ENCODE measurements around the gene ARHGEF17. TPM values are rescaled to one million over a fixed set of nuclear protein-coding genes. Genes with fewer than 3 reads are reported as not detected.

The ARHGEF17 gene
- total RNA-seq, 2 donors from 2014 or later: 31.0 to 39.0 TPM

DNA sequence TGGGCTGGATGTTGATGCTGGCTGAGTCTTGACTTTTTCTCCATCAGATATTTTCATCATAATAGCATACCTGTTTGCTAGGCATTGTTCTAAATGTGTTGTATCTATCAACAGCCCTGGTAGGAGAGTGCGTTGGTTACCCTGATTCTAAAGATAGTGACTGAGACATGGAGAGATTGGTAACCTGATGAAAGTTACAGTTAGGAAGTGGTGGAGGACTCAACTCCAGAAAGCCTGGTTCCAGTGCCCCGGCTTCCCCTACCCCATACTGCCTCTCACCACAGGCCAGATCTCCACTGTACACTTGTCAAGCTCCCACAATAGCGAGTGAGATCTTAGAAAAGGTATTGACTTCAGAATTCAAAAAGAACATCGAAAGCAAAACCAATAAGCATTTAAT lies 45.3 kb downstream of the ARHGEF17 start:
- H3K4me1 ChIP-seq (ENCODE audit: control insufficient read depth, insufficient read depth, low read length): no peaks in the 10 kb centered on the region
- H3K27ac Mint-ChIP-seq: no peak overlapping the region
- 93 to 100% methylated on average over 1 to 4 of the region's 4 CpGs for WGBS, 2 experiments (ENCODE audit: insufficient coverage in 1 of 2, insufficient read length in 1 of 2)
- no peak for DNase-seq
- TF ChIP-seq, protein P1, sequence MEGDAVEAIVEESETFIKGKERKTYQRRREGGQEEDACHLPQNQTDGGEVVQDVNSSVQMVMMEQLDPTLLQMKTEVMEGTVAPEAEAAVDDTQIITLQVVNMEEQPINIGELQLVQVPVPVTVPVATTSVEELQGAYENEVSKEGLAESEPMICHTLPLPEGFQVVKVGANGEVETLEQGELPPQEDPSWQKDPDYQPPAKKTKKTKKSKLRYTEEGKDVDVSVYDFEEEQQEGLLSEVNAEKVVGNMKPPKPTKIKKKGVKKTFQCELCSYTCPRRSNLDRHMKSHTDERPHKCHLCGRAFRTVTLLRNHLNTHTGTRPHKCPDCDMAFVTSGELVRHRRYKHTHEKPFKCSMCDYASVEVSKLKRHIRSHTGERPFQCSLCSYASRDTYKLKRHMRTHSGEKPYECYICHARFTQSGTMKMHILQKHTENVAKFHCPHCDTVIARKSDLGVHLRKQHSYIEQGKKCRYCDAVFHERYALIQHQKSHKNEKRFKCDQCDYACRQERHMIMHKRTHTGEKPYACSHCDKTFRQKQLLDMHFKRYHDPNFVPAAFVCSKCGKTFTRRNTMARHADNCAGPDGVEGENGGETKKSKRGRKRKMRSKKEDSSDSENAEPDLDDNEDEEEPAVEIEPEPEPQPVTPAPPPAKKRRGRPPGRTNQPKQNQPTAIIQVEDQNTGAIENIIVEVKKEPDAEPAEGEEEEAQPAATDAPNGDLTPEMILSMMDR (conservative IDR thresholded peaks at IDR 0.05): no peak
- H3K27ac ChIP-seq (ENCODE audit: low read depth, low read length): no peak overlapping the region
- H3K4me1 Mint-ChIP-seq: no peaks in the 10 kb centered on the region
- H3K9me3 Mint-ChIP-seq: no peaks in the 10 kb centered on the region
- peaks cover 5% of the 10 kb centered on the region for H3K27me3 Mint-ChIP-seq (ENCODE audit: insufficient read depth)
- no peak overlapping the region for H3K4me3 Mint-ChIP-seq
- H3K9ac ChIP-seq (ENCODE audit: extremely low read depth, low read length, poor library complexity, severe bottlenecking): no peak overlapping the region
- H3K27me3 ChIP-seq (ENCODE audit: control insufficient read depth, insufficient read depth, low read length, poor library complexity, severe bottlenecking): no peaks in the 10 kb centered on the region
- H3K4me3 ChIP-seq (ENCODE audit: low read length): no peak overlapping the region
- peaks cover 15% of the 10 kb centered on the region for H3K36me3 ChIP-seq (ENCODE audit: control insufficient read depth, insufficient read depth, low read length)
- peaks cover 12% of the 10 kb centered on the region for H3K36me3 Mint-ChIP-seq (ENCODE audit: low read depth)
- no peaks in the 10 kb centered on the region for H3K9me3 ChIP-seq (ENCODE audit: control insufficient read depth, low read length)

DNA sequence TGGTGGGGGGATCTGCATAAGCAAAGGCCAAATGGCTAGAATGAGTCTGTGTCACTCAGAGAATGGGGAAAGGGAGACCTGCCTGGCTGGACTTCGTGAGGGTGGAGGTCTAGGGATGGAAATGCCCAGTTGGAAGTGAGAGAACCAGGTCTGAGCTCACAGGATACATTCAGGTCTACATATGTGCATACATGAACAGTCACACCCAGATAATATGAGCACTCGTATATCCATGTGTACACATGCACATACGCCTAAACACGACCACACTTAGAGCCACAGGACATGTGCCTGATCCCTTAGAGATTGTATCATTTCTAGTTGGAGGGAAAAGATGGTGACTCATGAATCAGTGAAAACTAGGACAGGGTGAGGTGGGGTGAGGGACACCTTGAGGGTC lies 47.0 kb downstream of the ARHGEF17 start:
- Mint-ChIP-seq H3K27me3 (ENCODE audit: insufficient read depth) (peaks cover 5% of the 10 kb centered on the region), H3K9me3 (no peaks in the 10 kb centered on the region), H3K4me1 (no peaks in the 10 kb centered on the region), H3K36me3 (ENCODE audit: low read depth) (peaks cover 15% of the 10 kb centered on the region), H3K27ac (no peak overlapping the region), H3K4me3 (no peak overlapping the region)
- Histone ChIP-seq H3K27me3 (ENCODE audit: control insufficient read depth, insufficient read depth, low read length, poor library complexity, severe bottlenecking) (no peaks in the 10 kb centered on the region), H3K9me3 (ENCODE audit: control insufficient read depth, low read length) (no peaks in the 10 kb centered on the region), H3K27ac (ENCODE audit: low read depth, low read length) (no peak overlapping the region), H3K9ac (ENCODE audit: extremely low read depth, low read length, poor library complexity, severe bottlenecking) (no peak overlapping the region), H3K4me1 (ENCODE audit: control insufficient read depth, insufficient read depth, low read length) (no peaks in the 10 kb centered on the region), H3K36me3 (ENCODE audit: control insufficient read depth, insufficient read depth, low read length) (peaks cover 19% of the 10 kb centered on the region), H3K4me3 (ENCODE audit: low read length) (no peak overlapping the region)
- no peak for DNase-seq
- 98 to 100% methylated on average over 1 to 4 of the region's 4 CpGs for WGBS, 2 experiments (ENCODE audit: insufficient coverage in 1 of 2, insufficient read length in 1 of 2)
- TF ChIP-seq, protein P1 (conservative IDR thresholded peaks at IDR 0.05): no peak

DNA sequence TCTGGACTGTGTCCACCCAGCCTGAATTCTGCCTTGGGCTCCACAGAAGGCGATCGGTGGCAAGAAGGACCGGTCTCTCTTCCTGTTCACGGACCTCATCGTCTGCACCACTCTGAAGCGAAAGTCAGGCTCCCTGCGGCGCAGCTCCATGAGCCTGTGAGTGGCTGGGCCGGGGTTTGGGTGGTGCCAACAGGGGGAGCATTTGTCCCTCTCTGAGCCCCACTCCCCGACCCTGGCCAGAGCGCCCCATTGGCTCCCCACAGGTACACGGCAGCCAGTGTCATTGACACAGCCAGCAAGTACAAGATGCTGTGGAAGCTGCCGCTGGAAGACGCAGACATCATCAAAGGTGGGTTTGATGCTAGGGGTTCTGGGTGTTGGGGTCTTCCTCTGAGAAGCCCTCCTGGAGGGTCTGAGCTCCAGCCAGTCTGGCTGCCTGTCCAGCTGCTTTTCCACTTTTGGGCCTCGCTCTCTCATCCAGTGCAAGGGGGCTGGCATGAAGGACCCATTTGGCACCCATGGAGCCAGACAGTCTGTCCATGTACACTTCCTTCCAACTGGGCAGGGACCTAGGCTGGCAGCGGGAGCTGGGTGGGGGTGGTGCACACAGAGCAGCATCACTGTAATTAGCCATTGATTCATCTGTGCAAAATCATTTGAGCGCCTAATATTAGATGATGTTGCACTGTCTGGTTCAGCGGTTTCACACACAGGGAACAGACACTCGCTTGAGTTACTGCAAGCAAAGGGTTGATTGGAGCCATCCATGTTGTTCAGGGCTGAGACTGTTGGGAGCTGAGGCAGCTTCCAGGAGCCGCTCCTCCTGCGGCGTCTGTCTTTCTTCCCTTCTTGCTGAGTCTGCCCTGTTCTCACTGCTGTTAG lies 49.1 kb downstream of the ARHGEF17 start:
- H3K4me3 Mint-ChIP-seq: no peak overlapping the region
- H3K27me3 Mint-ChIP-seq (ENCODE audit: insufficient read depth): peaks cover 2% of the 10 kb centered on the region
- no peak overlapping the region for H3K27ac Mint-ChIP-seq
- H3K4me1 ChIP-seq (ENCODE audit: control insufficient read depth, insufficient read depth, low read length): no peaks in the 10 kb centered on the region
- H3K27me3 ChIP-seq (ENCODE audit: control insufficient read depth, insufficient read depth, low read length, poor library complexity, severe bottlenecking): no peaks in the 10 kb centered on the region
- H3K36me3 ChIP-seq (ENCODE audit: control insufficient read depth, insufficient read depth, low read length): peaks cover 27% of the 10 kb centered on the region
- 92 to 93% methylated on average over 16 to 22 of the region's 22 CpGs for WGBS, 2 experiments (ENCODE audit: insufficient coverage in 1 of 2, insufficient read length in 1 of 2)
- H3K9me3 Mint-ChIP-seq: no peaks in the 10 kb centered on the region
- H3K36me3 Mint-ChIP-seq (ENCODE audit: low read depth): peaks cover 17% of the 10 kb centered on the region
- no peak overlapping the region for H3K27ac ChIP-seq (ENCODE audit: low read depth, low read length)
- no peak overlapping the region for H3K9ac ChIP-seq (ENCODE audit: extremely low read depth, low read length, poor library complexity, severe bottlenecking)
- H3K9me3 ChIP-seq (ENCODE audit: control insufficient read depth, low read length): no peaks in the 10 kb centered on the region
- TF ChIP-seq, protein P1 (conservative IDR thresholded peaks at IDR 0.05): no peak
- no peaks in the 10 kb centered on the region for H3K4me1 Mint-ChIP-seq
- no peak for DNase-seq
- no peak overlapping the region for H3K4me3 ChIP-seq (ENCODE audit: low read length)
